Measurements from ENCODE around the gene NLN. TPM values are rescaled to one million over a fixed set of nuclear protein-coding genes. Genes with fewer than 3 reads are reported as not detected.
"Not testable (repeated sequence)": the region's sequence is repeated elsewhere in the genome, so short reads cannot be mapped to it uniquely, and the experiment has no call there.

Gene NLN
- total RNA-seq, 1 donor from 2014 or later, result 64.4 TPM

DNA sequence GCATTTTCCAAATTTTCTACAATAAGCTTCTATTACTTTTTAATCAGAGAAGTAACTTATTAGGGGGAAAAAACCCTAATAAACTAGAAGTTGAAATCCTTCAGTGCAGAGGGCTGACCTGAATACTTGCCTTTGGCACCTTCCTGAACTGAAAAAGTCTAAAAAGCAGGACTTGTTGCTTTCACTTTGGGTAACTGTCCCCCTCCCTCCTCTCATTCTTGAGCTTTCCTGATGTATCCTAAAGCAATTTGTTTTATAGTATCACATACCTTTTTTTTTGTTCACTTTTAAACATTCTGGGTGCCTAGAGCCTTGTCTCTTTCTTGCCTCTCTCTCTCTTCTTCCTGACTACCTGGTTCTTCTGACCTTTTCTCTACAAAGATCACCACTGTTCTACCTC lies 140.4 kb downstream of the NLN start:
- no peak for FAIRE-seq
- no peak for DNase-seq (ENCODE audit: low spot score in 2 of 2)

DNA sequence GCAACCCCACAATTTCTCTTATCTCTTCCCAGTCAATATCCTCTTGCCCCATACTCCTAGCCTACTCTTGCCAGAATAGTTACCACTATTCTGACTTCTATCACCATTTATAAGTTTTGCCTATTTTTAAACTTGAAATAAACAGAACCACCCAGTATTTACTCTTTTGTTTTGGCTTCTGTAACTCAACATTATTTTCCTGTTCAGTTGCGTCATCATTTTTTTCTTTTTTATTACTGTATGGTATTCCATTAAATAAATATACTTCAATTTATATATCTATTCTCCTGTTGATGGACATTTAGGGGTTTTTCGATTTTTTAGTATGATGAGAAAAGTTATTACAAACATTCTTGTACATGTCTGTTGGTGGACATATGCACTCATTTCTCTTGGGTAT lies 141.7 kb downstream of the NLN start:
- DNase-seq (ENCODE audit: low spot score in 2 of 2) (no peak), FAIRE-seq (no peak)

DNA sequence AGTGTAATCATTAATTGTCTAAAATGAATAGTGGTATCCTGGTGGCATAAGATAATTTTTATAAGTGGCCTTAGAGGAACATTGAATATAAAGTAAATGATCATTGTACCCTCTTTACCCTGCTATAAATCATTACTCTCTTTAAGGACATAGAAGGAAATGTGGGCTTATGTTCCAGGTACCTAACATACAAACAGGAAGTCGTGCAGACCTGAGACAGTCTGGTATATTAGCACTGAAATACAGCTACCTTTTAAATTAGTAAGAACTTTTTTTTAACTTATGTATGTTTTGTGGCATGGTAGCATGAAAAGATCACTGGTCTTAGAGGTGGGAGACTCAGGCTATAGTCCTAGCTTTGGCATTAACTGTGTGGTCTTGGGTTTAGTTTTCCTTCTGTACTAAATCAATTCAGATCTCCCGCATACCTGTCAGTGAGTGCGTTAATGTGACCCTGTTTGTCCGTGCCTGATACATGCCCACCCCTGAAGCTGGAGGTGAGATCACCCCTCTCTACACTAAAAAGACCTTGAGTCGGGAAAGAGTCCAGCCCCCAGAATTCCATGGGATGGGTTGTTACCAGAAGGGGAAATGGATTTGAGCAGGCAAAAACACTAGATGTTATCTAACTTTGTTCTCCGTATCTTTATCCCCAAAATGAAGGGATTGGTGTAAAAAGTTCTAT lies 145.0 kb downstream of the NLN start:
- no peak for DNase-seq (ENCODE audit: low spot score in 2 of 2)
- FAIRE-seq, result no peak

DNA sequence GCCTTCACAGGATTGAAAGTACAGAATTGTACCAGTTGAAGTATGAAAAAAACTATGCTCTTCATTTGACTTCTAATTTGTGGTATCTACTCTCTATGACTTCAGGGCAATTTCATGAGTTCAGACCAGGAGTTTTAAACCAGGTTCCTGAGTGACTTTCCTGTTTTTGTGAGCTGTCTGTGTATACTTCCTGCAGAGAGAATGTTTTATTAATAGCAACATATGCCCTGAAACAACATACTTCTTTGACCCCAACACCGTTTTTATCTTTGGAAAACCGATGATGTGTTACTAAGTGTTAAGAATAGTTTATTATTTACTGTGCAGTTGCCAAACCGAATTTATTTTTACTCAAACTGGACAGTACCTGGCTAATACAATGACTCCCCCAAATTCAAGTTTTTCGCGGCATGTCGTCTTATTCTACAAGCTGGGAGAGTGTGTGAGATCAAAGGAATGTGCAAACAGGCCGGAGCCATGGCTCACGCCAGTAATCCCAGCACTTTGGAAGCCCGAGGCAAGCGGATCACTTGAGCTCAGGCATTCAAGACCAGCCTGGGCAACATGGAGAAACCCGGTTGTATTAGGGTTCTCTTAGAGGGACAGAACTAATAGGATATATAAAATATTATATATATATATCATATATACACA lies 145.7 kb downstream of the NLN start:
- FAIRE-seq (no peak), DNase-seq (ENCODE audit: low spot score in 2 of 2) (no peak)

DNA sequence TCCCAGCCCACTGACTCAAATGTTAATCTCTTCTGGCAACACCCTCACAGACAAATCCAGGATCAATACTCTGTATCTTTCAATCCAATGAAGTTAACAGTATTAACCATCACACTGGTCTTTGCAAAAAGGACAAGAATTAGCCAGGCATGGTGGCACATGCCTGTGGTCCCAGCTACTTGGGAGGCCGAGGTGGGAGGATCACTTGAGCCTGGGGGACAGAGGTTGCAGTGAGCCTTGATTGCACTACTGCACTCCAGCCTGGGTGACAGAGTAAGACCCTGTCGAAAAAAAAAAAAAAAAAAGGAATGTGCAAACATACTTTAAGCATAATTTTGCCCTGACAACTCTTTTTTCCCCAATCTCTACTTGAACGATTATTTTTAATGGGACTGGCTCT lies 146.5 kb downstream of the NLN start:
- no peak for DNase-seq (ENCODE audit: low spot score in 2 of 2)
- FAIRE-seq, result no peak

DNA sequence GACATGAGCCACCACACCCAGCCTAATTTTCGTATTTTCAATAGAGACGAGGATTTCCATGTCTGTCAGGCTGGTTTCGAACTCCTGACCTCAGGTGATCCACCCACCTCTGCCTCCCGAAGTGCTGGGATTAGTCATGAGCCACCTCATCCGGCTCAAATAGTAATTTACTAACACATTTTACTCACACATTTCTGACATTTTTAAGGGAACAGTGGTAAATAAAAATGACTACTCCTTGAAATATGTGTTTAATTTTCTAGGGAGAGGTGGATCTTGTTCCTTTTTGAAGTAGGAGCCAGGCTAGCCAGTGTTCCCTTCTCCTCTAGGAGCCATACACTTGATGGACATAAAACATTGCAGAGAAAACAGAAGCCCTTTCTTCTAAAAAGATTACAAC lies 149.2 kb downstream of the NLN start:
- no peak for FAIRE-seq
- no peak for DNase-seq (ENCODE audit: low spot score in 2 of 2)

DNA sequence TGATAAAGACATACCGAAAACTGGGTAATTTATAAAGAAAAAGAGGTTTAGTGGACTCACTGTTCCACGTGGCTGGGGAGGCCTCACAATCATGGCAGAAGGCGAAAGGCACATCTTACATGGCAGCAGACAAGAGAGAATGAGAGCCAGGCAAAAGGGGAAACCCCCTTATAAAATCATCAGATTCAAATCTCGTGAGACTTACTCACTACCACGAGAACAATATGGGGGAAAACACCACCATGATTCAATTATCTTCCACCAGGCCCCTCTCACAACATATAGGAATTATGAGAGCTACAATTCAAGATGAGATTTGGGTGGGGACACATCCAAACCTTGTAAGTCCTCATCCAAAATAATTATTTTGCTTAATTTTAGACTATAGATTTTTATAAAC lies 149.8 kb downstream of the NLN start:
- not testable (repeated sequence) for FAIRE-seq; DNase-seq (ENCODE audit: low spot score in 2 of 2)

DNA sequence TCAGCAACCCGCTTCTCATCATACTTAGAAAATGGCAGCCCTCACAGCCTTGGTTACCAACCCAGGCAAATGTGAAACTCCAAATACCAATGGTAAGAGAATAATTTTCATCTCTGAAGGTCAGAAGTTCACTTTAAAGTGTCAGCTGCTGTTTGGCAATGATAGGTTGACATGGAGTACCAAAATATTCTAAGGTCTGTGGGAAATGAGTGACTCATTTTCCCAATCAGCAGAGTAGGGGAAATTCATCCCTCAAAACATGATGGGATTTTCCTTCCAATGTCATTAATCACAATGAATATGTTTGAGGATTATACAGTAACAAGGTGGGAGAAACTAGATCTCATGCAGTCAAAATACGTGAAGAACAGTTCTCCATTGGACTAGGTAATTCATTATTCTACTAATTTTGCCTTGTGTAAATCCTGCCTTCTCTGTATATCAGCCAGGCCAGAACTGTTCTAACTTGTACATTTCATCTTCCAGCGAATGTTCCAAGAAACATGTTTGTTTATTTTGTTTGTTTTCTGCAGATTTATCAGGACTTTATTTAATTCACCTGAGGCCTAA lies 151.3 kb downstream of the NLN start:
- FAIRE-seq, result no peak
- no peak for DNase-seq (ENCODE audit: low spot score in 2 of 2)

DNA sequence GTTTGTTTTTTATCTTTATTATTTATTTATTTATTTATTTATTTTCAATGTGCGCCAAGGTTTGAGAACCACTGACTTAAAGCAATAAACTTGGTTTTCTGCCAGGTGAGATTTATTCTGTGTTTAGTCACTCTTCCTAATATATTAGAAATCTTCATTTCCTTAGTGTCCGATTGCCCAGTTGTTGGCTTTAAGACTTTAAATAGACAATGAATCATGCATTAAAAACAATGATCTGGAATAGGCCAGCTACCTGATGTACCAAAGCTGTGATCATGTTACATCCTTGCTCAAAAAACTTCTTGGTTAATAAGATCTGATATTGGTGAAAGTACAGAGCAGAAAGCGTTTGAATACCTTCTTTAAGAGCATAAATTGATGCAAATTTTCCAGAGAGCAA lies 152.2 kb downstream of the NLN start:
- no peak for FAIRE-seq
- no peak for DNase-seq (ENCODE audit: low spot score in 2 of 2)

DNA sequence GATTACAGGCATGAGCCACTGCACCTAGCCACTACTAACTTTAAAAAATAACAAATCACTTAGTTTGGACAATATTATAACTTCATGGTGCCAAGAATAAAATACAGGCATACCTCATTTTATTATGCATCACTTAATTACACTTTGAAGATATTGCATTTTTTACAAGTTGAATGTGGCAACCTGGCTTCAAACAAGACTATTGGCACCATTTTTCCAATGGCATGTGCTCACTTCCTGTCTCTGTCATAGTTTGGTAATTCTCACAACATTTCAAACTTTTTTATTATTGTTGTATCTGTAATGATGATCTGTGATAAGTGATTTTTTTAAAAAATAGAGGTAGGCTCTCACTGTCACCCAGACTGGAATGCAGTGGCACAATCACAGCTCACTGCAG lies 154.5 kb downstream of the NLN start:
- FAIRE-seq, result no peak
- no peak for DNase-seq (ENCODE audit: low spot score in 2 of 2)

DNA sequence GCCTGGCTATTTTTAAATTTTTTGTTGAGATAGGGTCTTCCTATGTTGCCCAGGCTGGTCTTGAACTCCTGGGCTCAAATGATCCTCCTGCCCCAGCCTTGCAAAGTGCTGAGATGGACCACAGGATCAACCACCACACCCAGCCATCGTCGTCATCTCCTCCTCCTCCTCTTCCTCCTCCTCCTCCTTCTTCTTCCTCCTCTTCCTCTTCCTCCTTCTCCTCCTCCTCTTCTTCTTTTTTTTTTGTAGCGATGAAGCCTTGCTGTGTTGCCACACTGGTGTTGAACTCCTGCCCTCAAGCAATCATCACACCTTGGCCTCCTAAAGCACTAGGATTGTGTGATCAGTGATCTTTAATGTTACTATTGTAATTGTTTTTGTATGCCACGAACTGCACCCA lies 155.0 kb downstream of the NLN start:
- no peak for FAIRE-seq

More for the DNA sequence above, 155.0 kb downstream of the NLN start:
- DNase-seq (ENCODE audit: low spot score in 2 of 2), result no peak

Other genes with a start within 250 kb of the NLN start
- 15.5 TPM for gene ADAMTS6, start 240.3 kb upstream of the NLN start, total RNA-seq
- 8.6 TPM for gene CENPK, start 159.0 kb upstream of the NLN start, total RNA-seq
- 43.6 TPM for gene PPWD1, start 158.9 kb upstream of the NLN start, total RNA-seq
- gene TRIM23, start 97.9 kb upstream of the NLN start, total RNA-seq, result 97.8 TPM
- 13.0 TPM for gene SHLD3, start 97.2 kb upstream of the NLN start, total RNA-seq
- 52.2 TPM for gene TRAPPC13, start 97.2 kb upstream of the NLN start, total RNA-seq
- gene SGTB, start 96 bp upstream of the NLN start, total RNA-seq, result 29.8 TPM
- 83.2 TPM for gene ERBIN, start 204.4 kb downstream of the NLN start, total RNA-seq